HG02970 (cell line): ENCODE data around the gene RTL1.

Experiments used
- ATAC-seq: cut with Tn5 transposase; IDR thresholded peaks from one replicate; pipeline ENCODE4 v1.9.1; 2021; ENCODE audit warnings: mild to moderate bottlenecking, moderate library complexity, moderate number of reproducible peaks; ENCODE audit not compliant: unreplicated experiment, low FRiP score

RTL1 gene

DNA sequence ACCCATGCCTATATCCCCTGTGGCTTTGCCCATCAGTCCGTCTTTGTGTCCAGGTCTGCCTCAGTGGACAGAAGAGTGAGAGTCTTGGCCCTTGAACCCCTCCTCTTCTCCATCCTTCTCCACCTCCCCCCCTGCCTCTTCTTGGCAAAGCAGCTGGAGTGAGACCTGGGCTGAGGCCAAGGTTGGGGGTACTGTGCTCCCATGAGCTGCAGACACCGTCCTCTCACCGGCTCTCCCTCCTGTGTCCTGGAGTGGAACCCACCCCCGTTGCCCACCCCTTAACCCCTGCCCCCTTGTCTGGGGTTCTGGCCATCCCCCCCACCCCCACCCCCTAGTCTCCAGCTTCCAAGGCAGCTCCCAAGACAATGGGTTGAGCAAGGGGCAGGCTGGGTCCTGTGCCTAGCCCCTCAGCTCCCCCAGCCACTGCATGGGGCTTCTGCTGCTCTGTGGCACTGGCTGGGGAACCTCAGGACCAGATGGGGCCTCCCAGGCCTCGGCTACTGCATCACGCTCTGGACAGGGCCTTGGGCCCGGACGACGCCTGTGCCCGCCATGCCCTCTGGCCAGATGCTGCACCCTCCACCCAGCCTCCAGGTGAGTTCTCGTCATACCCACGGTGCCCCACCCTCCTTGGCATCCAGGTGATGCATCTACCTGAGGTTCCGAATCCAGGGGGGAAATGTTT lies 35.7 kb downstream of the RTL1 start:
- ATAC-seq = no peak

- no peak for ATAC-seq
These were observed 36.6 kb downstream of the RTL1 start for GRCh38 chr14:100866666-100867630.

DNA sequence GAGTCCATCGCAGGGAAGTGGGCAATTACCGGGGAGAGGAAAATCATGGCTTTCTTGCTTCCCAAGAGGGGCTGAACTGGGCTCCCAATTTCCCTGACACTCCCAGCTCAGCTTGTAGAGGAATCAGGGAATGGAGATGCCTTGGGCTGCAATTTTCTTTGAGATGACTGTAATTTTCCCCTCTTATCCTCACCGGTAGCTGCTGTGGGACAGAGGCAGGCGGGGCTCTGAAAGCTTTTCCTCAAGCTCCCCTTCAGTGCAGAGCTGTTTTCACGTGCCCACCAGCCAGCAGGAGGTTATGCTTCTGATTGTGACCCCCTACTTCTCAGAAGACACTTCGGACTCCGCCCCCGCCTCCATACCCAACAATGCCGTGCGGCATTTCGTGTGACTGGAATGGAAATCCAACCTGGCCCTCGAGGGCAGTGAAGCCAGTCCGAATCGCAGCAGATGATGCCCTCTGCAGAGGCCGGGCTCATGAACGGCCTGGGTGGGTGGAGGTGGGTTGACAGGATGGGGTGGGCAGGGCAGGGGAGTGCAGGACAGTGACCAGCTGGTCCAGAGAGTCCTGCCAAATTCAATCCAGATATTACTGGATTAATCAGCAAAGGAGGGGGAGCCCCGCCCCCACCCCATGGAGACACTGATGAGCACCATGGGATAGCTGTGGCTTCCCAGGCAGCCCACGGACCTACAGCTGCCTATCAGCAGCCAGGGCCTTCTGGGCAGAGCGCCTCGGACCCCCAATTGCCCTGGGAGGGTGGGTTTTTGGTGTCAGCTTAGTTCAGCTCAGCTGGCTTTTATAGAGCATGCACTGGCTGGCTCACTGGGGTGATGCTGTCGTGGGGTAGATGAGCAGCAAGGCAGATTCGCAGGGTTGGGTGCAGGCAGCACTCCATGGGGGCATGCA lies 37.6 kb downstream of the RTL1 start:
- ATAC-seq = no peak

DNA sequence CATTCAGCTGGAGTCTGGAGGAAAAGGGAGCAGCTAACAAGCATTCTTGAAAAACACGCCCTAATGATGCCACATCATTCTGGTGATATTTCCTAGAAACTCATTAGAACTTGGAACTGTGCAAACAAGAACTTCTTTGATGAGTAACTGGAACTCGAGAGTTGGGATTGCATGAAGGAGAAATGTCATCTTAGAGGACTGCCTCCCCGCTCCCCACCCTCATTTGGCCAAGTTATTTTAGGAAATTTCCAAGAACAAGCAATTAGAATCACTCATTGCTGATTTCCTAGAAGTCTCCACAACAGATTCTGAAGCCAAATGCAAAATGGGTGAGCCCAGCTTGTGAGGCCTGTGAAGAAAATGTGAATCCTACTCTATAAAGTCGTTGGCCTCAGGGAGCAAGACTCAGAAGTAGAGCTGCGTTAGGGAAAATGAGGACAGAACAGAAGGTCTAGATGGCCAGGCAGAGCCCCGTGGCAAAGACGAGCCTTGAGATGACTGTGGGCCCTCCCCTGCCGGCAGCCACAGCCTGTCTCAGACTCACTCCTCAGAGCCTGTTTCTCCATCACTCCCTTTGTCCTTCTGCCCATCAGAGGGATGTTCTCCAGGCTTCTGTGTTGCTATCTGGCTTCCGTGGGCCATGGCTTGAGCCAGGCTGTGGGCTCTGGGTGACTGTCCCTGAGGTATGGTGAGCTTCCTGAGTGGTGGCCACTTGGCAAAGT lies 38.4 kb downstream of the RTL1 start:
- no peak for ATAC-seq

GRCh38 chr14:100864206-100864605 lies 39.3 kb downstream of the RTL1 start:
- ATAC-seq = no peak

- ATAC-seq = no peak
These were observed 40.7 kb downstream of the RTL1 start for GRCh38 chr14:100862793-100863192.

- no peak for ATAC-seq
These were observed 41.2 kb downstream of the RTL1 start for GRCh38 chr14:100862277-100862676.

DNA sequence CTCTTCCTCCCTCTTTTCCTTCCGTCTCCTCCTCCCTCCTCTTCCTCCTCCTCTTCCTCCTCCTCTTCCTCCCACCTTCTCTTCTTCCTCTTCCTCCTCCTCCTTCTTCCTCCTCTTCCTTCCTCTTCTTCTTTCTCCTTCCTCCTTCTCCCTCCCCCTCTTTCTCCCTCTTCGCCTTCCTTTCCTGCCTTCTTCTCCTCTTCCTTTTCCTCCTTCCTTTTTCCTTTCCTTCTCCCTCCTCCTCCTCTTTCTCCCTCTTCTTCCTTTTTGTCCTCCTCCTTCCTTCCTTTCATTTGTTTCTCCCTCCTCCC lies 41.6 kb downstream of the RTL1 start:
- no peak for ATAC-seq

DNA sequence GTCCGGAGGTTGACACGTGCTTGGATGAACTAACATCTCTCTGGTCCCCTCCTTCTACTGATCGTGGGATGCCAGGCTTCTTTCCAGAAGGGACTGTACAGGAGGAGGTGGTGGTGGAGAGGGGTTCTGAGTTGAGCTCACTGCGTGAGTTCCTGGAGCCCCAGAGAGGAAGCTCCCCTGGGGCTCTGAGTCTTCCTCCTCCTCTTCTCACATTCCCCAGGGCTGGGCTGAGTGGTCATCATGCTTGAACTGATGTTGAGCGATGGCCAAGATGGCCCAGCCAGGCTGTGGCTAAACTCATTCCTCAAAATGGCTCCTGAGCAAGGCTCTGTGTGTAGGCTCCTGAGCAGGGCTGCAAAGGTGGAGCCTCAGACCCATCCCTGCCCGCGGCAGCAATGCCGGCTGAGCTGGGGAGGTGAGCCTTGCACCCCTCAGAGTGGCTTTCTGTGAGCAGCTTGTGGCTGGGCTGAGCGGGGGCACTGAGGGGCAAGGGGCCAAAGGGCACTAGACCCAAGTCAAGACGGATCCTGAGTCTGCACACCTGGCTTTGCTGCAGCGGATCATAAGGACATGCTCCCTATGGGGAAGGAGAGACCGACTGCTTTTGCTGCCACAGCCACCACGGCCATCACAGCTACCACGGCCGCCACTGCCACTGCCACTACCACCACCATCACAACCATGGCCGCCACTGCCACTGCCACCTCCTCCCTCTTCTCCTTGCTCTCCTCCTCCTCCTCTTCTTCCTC lies 42.2 kb downstream of the RTL1 start:
- no peak for ATAC-seq

- ATAC-seq = no peak
These were observed 42.9 kb downstream of the RTL1 start for GRCh38 chr14:100860556-100861187.

- ATAC-seq = no peak
These were observed 43.7 kb downstream of the RTL1 start for GRCh38 chr14:100859781-100860180.

DNA sequence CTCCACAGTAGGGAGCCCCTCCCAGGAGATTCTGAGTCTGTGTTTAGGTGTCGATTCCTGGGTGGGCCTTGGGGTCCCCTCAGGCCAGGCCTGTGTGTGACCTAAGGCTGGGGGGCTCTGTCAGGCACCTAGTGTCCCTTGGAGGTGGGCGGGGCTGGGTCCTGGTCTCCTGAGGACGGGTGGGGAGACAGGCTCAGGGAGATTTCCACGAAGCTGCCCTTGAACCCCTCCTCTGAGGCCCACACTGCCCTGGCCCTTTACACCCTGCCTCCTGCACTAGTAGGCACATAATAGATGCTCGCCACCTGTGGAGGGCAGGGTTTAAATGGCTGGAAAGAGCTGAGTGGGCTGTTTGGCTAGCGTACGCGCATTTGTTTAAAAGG lies 44.7 kb downstream of the RTL1 start:
- no peak for ATAC-seq

- ATAC-seq = no peak
These were observed 45.3 kb downstream of the RTL1 start for GRCh38 chr14:100857923-100858837.

DNA sequence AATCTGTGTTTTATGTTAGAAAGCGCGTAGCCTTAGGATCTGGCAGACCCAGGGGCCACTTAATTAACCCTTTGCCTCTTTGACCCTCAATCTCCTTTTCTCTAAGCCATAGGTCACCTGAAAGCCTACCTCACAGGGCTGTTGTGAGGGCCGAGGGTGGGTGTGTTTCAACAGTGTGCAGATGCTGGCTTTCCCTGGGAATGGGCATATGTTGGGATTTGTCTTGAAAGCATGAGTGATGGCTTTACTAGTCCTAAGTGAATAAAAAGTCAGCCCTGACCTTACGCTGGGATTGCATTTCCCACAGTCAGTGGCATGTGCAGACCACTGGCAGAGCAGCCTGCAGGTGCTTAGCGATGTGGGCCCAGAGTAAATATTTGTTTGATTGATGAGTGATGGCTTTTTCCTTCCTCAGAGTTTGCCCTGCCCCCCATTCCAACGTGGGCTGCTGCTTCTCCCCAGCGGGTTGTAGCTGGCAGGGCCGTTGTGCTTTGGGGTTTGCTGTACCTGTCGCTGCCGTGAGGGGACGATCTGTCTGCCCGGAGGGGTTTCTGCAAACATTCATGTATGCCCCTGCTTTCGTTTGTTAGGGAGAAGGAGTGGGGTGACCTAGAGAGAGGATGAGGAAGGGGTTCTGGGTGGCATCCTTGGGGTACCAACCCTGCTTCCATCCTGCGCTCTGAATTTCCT lies 46.1 kb downstream of the RTL1 start:
- ATAC-seq = no peak

GRCh38 chr14:100856056-100856950 lies 47.2 kb downstream of the RTL1 start:
- ATAC-seq = no peak

GRCh38 chr14:100855256-100855930 lies 48.1 kb downstream of the RTL1 start:
- ATAC-seq = no peak
